GM12873 (cell line): Measurements from ENCODE around the gene FAM107B.

Experiments
- TF ChIP-seq, protein P1 (sequence below): IDR thresholded peaks from 2 replicates; pipeline ENCODE4 v1.5.1; 2012; ENCODE audit warnings: low read depth, mild to moderate bottlenecking, moderate library complexity, low read length, control low read depth; ENCODE audit not compliant: insufficient read depth; ENCODE audit errors: missing control alignments

The FAM107B gene

DNA sequence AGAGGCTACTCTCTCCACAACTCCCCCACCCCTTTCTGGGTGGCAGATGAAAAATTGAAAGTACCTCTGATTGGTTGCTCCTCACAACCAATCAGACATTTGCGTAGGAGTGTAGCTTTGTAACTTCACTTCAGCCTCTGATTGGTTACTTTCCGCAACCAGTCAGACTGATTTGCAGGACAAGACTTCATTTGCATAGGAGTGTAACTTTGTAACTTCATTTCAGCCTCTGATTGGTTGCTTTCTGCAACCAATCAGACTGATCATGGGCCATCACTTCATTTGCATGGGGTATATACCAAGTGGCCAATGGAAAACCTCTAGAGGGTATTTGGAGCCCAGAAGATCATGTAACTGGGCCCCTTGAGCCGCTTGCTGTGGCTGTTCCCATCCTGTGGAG is 37.6 kb upstream of the FAM107B start:
- TF ChIP-seq, protein P1, sequence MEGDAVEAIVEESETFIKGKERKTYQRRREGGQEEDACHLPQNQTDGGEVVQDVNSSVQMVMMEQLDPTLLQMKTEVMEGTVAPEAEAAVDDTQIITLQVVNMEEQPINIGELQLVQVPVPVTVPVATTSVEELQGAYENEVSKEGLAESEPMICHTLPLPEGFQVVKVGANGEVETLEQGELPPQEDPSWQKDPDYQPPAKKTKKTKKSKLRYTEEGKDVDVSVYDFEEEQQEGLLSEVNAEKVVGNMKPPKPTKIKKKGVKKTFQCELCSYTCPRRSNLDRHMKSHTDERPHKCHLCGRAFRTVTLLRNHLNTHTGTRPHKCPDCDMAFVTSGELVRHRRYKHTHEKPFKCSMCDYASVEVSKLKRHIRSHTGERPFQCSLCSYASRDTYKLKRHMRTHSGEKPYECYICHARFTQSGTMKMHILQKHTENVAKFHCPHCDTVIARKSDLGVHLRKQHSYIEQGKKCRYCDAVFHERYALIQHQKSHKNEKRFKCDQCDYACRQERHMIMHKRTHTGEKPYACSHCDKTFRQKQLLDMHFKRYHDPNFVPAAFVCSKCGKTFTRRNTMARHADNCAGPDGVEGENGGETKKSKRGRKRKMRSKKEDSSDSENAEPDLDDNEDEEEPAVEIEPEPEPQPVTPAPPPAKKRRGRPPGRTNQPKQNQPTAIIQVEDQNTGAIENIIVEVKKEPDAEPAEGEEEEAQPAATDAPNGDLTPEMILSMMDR = no peak

DNA sequence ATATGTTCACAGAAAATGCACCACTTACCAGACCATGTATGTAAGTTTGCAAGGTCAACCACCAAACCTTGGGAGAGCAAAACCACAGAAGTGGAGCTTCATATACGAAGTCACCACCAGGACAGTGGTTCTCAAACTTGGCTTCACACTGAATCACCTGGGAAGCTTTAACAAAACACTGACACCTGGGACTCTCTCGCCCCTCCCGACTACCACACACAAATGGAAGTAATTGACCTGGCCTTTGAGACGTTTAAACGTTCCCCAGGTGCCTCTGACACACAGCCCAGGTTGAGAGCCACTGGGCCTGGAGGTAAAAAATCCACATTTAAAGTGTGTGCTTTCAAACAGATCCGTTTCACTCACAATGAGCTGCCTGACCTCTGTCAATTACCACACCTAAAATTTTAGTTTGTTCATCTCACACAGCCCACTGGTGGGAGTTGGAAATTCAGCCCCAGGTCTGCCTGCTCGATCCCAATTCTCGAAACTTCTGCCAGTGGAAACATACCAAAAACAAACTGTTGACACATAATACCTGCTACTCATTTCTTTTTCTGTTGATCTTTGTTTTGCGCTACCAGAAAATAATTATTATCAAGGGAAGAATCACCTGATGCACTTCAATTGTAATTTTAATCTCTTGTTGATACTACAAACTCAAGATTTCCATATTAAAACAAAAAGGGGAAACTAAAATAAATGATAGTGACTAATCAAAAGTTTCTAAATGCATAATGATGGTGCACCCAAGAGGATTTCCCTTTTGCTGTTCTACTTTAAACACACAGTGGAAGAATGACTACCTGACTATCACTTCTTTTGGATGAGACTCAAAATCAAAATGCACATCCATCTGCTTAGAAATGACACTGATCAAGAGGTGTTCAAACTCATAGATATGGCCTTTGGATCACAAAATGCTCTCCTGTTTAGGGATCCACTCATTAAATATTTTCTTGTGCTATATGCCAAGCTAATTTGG is 36.6 kb upstream of the FAM107B start:
- TF ChIP-seq, protein P1 = no peak

GRCh38 chr10:14806318-14806717 is 31.6 kb upstream of the FAM107B start:
- TF ChIP-seq, protein P1 = no peak

- TF ChIP-seq, protein P1 = no peak
Observed at GRCh38 chr10:14803827-14804226, 29.1 kb upstream of the FAM107B start.

DNA sequence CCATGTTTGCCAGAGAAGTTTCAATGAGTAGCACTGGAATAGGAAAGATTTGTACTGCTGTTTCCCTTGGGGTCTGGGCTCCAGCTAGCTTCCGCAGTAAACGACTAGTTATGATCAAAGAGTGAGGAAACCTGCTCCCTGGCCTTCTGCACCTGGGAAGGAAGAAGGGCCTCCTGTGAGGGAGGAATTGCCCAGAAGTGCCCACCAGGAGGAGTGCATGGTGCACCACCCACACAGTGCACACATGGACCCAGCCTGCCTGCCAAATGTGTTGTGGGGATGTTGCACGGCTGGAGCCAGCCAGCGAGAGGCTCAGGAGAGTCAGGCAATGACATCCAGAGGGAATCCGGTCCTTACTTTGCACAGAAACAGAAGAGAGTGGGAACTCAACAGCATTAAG is 27.0 kb upstream of the FAM107B start:
- TF ChIP-seq, protein P1 = peak; percentile 8

DNA sequence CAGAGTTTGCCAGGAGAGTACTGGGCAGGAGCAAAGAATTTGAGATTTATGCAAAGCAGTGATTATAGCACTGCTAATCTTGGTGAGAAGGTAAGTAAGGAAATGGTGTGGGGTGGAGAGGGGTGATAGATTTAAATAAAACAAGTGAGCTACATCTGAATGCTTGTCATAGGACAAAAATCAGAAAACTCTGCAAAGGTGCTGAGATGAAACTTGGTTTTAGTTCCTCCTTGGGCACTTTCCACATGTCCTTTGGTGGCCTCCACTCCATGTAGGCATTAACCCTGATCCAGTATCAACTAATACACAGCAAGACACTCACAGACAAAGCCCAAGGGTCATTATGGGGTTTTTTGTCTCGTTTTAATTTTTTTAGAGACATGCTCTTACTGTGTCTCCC is 25.7 kb upstream of the FAM107B start:
- TF ChIP-seq, protein P1 = no peak

- TF ChIP-seq, protein P1 = no peak
Observed at GRCh38 chr10:14798636-14799035, 23.9 kb upstream of the FAM107B start.
